ENCODE data around the gene TGFB1I1.

DNA sequence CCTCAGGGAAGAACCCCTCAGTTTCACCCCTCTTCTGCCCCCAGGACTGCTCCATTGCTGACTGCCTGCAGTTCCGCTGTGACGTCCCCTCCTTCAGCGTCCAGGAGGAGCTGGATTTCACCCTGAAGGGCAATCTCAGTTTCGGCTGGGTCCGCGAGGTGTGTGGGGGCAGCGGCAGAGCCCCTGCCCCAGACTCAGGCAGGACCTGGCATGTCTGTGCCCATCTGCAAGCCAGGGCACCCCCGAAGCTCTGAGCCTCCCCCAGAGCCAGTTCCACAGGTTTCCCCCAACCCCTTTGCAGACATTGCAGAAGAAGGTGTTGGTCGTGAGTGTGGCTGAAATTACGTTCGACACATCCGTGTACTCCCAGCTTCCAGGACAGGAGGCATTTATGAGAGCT, 48.2 kb upstream of the TGFB1I1 start:
- TF ChIP-seq POLR2AphosphoS5 (IDR thresholded peaks at IDR 0.05; ENCODE audit: low read depth) = no peak
- TF ChIP-seq, protein P1, sequence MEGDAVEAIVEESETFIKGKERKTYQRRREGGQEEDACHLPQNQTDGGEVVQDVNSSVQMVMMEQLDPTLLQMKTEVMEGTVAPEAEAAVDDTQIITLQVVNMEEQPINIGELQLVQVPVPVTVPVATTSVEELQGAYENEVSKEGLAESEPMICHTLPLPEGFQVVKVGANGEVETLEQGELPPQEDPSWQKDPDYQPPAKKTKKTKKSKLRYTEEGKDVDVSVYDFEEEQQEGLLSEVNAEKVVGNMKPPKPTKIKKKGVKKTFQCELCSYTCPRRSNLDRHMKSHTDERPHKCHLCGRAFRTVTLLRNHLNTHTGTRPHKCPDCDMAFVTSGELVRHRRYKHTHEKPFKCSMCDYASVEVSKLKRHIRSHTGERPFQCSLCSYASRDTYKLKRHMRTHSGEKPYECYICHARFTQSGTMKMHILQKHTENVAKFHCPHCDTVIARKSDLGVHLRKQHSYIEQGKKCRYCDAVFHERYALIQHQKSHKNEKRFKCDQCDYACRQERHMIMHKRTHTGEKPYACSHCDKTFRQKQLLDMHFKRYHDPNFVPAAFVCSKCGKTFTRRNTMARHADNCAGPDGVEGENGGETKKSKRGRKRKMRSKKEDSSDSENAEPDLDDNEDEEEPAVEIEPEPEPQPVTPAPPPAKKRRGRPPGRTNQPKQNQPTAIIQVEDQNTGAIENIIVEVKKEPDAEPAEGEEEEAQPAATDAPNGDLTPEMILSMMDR (conservative IDR thresholded peaks at IDR 0.05; ENCODE audit: low read depth in 2 of 2) = no peak
- TF ChIP-seq, protein P2, sequence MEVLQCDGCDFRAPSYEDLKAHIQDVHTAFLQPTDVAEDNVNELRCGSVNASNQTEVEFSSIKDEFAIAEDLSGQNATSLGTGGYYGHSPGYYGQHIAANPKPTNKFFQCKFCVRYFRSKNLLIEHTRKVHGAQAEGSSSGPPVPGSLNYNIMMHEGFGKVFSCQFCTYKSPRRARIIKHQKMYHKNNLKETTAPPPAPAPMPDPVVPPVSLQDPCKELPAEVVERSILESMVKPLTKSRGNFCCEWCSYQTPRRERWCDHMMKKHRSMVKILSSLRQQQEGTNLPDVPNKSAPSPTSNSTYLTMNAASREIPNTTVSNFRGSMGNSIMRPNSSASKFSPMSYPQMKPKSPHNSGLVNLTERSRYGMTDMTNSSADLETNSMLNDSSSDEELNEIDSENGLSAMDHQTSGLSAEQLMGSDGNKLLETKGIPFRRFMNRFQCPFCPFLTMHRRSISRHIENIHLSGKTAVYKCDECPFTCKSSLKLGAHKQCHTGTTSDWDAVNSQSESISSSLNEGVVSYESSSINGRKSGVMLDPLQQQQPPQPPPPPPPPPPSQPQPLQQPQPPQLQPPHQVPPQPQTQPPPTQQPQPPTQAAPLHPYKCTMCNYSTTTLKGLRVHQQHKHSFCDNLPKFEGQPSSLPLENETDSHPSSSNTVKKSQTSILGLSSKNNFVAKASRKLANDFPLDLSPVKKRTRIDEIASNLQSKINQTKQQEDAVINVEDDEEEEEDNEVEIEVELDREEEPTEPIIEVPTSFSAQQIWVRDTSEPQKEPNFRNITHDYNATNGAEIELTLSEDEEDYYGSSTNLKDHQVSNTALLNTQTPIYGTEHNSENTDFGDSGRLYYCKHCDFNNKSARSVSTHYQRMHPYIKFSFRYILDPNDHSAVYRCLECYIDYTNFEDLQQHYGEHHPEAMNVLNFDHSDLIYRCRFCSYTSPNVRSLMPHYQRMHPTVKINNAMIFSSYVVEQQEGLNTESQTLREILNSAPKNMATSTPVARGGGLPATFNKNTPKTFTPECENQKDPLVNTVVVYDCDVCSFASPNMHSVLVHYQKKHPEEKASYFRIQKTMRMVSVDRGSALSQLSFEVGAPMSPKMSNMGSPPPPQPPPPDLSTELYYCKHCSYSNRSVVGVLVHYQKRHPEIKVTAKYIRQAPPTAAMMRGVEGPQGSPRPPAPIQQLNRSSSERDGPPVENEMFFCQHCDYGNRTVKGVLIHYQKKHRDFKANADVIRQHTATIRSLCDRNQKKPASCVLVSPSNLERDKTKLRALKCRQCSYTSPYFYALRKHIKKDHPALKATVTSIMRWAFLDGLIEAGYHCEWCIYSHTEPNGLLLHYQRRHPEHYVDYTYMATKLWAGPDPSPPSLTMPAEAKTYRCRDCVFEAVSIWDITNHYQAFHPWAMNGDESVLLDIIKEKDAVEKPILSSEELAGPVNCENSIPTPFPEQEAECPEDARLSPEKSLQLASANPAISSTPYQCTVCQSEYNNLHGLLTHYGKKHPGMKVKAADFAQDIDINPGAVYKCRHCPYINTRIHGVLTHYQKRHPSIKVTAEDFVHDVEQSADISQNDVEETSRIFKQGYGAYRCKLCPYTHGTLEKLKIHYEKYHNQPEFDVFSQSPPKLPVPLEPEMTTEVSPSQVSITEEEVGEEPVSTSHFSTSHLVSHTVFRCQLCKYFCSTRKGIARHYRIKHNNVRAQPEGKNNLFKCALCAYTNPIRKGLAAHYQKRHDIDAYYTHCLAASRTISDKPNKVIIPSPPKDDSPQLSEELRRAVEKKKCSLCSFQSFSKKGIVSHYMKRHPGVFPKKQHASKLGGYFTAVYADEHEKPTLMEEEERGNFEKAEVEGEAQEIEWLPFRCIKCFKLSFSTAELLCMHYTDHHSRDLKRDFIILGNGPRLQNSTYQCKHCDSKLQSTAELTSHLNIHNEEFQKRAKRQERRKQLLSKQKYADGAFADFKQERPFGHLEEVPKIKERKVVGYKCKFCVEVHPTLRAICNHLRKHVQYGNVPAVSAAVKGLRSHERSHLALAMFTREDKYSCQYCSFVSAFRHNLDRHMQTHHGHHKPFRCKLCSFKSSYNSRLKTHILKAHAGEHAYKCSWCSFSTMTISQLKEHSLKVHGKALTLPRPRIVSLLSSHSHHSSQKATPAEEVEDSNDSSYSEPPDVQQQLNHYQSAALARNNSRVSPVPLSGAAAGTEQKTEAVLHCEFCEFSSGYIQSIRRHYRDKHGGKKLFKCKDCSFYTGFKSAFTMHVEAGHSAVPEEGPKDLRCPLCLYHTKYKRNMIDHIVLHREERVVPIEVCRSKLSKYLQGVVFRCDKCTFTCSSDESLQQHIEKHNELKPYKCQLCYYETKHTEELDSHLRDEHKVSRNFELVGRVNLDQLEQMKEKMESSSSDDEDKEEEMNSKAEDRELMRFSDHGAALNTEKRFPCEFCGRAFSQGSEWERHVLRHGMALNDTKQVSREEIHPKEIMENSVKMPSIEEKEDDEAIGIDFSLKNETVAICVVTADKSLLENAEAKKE (CRISPR knock-in tag; IDR thresholded peaks at IDR 0.05) = no peak
- no peak for TF ChIP-seq EZH2 (IDR thresholded peaks at IDR 0.05; ENCODE audit: low read depth, unreplicated experiment)
- TF ChIP-seq, protein P3, sequence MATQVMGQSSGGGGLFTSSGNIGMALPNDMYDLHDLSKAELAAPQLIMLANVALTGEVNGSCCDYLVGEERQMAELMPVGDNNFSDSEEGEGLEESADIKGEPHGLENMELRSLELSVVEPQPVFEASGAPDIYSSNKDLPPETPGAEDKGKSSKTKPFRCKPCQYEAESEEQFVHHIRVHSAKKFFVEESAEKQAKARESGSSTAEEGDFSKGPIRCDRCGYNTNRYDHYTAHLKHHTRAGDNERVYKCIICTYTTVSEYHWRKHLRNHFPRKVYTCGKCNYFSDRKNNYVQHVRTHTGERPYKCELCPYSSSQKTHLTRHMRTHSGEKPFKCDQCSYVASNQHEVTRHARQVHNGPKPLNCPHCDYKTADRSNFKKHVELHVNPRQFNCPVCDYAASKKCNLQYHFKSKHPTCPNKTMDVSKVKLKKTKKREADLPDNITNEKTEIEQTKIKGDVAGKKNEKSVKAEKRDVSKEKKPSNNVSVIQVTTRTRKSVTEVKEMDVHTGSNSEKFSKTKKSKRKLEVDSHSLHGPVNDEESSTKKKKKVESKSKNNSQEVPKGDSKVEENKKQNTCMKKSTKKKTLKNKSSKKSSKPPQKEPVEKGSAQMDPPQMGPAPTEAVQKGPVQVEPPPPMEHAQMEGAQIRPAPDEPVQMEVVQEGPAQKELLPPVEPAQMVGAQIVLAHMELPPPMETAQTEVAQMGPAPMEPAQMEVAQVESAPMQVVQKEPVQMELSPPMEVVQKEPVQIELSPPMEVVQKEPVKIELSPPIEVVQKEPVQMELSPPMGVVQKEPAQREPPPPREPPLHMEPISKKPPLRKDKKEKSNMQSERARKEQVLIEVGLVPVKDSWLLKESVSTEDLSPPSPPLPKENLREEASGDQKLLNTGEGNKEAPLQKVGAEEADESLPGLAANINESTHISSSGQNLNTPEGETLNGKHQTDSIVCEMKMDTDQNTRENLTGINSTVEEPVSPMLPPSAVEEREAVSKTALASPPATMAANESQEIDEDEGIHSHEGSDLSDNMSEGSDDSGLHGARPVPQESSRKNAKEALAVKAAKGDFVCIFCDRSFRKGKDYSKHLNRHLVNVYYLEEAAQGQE (IDR thresholded peaks at IDR 0.05; ENCODE audit: unreplicated experiment) = no peak
- no peak for TF ChIP-seq JUNB (IDR thresholded peaks at IDR 0.05; ENCODE audit: unreplicated experiment)
- TF ChIP-seq CREB1 (CRISPR knock-in tag; IDR thresholded peaks at IDR 0.05; ENCODE audit: low read depth) = no peak
- TF ChIP-seq NANOG (IDR thresholded peaks at IDR 0.05; ENCODE audit: borderline replicate concordance) = no peak
- no peak for TF ChIP-seq ZNF331 (CRISPR knock-in tag; IDR thresholded peaks at IDR 0.05; ENCODE audit: low read depth)
- TF ChIP-seq EZH2phosphoT487 (IDR thresholded peaks at IDR 0.05; ENCODE audit: unreplicated experiment) = no peak
- no peak for TF ChIP-seq ZNF114 (CRISPR knock-in tag; IDR thresholded peaks at IDR 0.05)
- TF ChIP-seq, protein P4, sequence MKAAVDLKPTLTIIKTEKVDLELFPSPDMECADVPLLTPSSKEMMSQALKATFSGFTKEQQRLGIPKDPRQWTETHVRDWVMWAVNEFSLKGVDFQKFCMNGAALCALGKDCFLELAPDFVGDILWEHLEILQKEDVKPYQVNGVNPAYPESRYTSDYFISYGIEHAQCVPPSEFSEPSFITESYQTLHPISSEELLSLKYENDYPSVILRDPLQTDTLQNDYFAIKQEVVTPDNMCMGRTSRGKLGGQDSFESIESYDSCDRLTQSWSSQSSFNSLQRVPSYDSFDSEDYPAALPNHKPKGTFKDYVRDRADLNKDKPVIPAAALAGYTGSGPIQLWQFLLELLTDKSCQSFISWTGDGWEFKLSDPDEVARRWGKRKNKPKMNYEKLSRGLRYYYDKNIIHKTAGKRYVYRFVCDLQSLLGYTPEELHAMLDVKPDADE (IDR thresholded peaks at IDR 0.05) = no peak
- no peak for TF ChIP-seq STAT1 (IDR thresholded peaks at IDR 0.05; ENCODE audit: unreplicated experiment)

All from GM23338 (cell line).